ENCODE results near the gene RPRD1A.
"Not testable (repeated sequence)": the region's sequence is repeated elsewhere in the genome, so short reads cannot be mapped to it uniquely, and the experiment has no call there.

Gene RPRD1A

GRCh38 chr18:36067055-36067957 lies at the start of gene RPRD1A:
TSS of gene RPRD1A (minus strand) at chr18:36067559. CDS start at chr18:36067404, 155 bp downstream.
- DNase-seq, result peak; percentile 97

GRCh38 chr18:36116771-36117170 lies 49.4 kb upstream of the RPRD1A start:
- DNase-seq, result not testable (repeated sequence)

GRCh38 chr18:36114738-36115137 lies 47.4 kb upstream of the RPRD1A start:
- no peak for DNase-seq

GRCh38 chr18:36114251-36114650 lies 46.9 kb upstream of the RPRD1A start:
- no peak for DNase-seq

GRCh38 chr18:36112302-36112701 lies 44.9 kb upstream of the RPRD1A start:
- no peak for DNase-seq

- DNase-seq, result no peak
These were observed 42.4 kb upstream of the RPRD1A start for GRCh38 chr18:36109737-36110136.

GRCh38 chr18:36108601-36109000 lies 41.2 kb upstream of the RPRD1A start:
- DNase-seq, result no peak

- no peak for DNase-seq
These were observed 40.8 kb upstream of the RPRD1A start for GRCh38 chr18:36108196-36108595.

GRCh38 chr18:36107477-36107876 lies 40.1 kb upstream of the RPRD1A start:
- no peak for DNase-seq

GRCh38 chr18:36104749-36105148 lies 37.4 kb upstream of the RPRD1A start:
- no peak for DNase-seq

- no peak for DNase-seq
These were observed 34.6 kb upstream of the RPRD1A start for GRCh38 chr18:36101943-36102342.

- DNase-seq, result no peak
These were observed 32.0 kb upstream of the RPRD1A start for GRCh38 chr18:36099311-36099710.

- DNase-seq, result no peak
These were observed 29.6 kb upstream of the RPRD1A start for GRCh38 chr18:36096955-36097354.

GRCh38 chr18:36095936-36096519 lies 28.7 kb upstream of the RPRD1A start:
- DNase-seq, result no peak

GRCh38 chr18:36094431-36094830 lies 27.1 kb upstream of the RPRD1A start:
- DNase-seq, result no peak

- DNase-seq, result not testable (repeated sequence)
These were observed 24.8 kb upstream of the RPRD1A start for GRCh38 chr18:36092116-36092515.

GRCh38 chr18:36089001-36089400 lies 21.6 kb upstream of the RPRD1A start:
- no peak for DNase-seq

GRCh38 chr18:36088256-36088655 lies 20.9 kb upstream of the RPRD1A start:
- no peak for DNase-seq

- DNase-seq, result no peak
These were observed 18.8 kb upstream of the RPRD1A start for GRCh38 chr18:36086186-36086585.

- no peak for DNase-seq
These were observed 17.8 kb upstream of the RPRD1A start for GRCh38 chr18:36085195-36085594.

GRCh38 chr18:36083729-36084128 lies 16.4 kb upstream of the RPRD1A start:
- no peak for DNase-seq

GRCh38 chr18:36081118-36081517 lies 13.8 kb upstream of the RPRD1A start:
- not testable (repeated sequence) for DNase-seq

GRCh38 chr18:36078751-36079529 lies 11.6 kb upstream of the RPRD1A start:
- DNase-seq, result no peak

Measured in left hindlimb (tissue), 1 donor.